Breast epithelium (tissue), 3 donors: ENCODE results near the gene TTC9B.

ENCODE experiments used
- CTCF ChIP-seq, 3 donors: fragments of 450-650 bp; IDR thresholded peaks; one replicate each; pipeline ENCODE4 v1.5.1; 2016 to 2017; ENCODE audit warnings: antibody characterized with exemption in 3 of 3, mild to moderate bottlenecking in 3 of 3, moderate library complexity in 3 of 3
- POLR2A ChIP-seq: fragments of 450-650 bp; IDR thresholded peaks from one replicate; pipeline ENCODE4 v1.6.1; 2016; ENCODE audit warnings: antibody characterized with exemption, mild to moderate bottlenecking, moderate library complexity
- POLR2AphosphoS5 ChIP-seq, 3 donors: sonication (generic); formaldehyde crosslinking; IDR thresholded peaks; one replicate each; pipeline ENCODE4 v1.6.1; 2017; ENCODE audit warnings: antibody characterized with exemption in 3 of 3

DNA sequence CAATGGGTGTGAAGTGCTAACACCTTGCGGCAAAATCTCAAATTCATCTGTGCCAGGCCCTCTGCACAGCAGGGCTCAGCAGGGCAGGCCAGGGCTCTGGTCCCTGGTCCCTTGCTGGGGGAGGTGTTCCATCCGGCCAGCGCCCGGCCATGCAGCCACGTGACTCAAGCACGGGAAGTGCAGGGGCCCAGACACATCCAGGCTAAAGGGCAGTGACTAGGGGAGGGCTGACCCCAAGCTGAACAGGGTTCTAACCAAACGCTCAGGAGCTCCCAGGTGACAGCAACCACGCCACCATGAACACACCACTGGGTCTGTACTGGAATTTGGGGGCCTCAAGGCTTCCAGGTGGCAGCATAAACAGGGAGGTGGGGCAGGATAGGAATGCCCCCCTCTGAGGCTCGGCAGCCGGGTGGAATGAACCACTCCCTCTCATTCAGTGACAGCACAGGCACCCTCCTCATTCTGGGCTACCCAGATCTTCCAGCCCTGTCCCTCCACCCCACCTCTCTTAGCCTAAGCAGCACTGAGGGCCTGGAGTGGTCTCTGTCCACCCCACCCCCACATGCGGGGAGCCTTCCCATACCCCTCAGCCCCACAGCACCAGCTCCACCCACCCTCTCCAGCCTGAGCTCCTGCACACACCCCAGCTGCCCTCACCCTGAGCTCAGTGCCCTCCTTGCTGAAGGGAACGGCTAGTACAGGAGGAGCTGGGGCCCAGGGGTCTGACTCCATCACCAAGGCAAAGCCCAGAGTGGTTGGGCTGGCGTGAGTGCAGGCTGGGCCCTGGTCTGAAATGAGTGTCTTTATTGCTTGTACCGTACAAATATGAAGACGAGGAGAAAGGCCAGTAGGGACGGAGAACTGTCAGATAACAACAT, 13.6 kb upstream of the TTC9B start:
- TF ChIP-seq CTCF (IDR thresholded peaks at IDR 0.05) (no peak), POLR2A (no peak), POLR2AphosphoS5 (IDR thresholded peaks at IDR 0.05) (no peak)
